H1 (cell line): ENCODE data around the gene CFH. TPM values are rescaled to one million over a fixed set of nuclear protein-coding genes. Genes with fewer than 3 reads are reported as not detected.

Experiments used
- CHD7 ChIP-seq: fragments of 300-600 bp; sonication (generic); IDR thresholded peaks from 2 replicates; pipeline ENCODE4 v1.7.1; 2012; ENCODE audit warnings: low read length, moderate library complexity, mild to moderate bottlenecking, inconsistent platforms; ENCODE audit not compliant: insufficient replicate concordance
- EGR1 ChIP-seq: IDR thresholded peaks from 2 replicates; pipeline ENCODE4 v1.6.1; 2011; ENCODE audit warnings: low read depth, low read length, borderline replicate concordance
- MAFK ChIP-seq: IDR thresholded peaks from 2 replicates; pipeline ENCODE4 v1.6.1; 2012; ENCODE audit warnings: low read depth, mild to moderate bottlenecking, improper control_type of control experiment, low read length
- NRF1 ChIP-seq: IDR thresholded peaks from 2 replicates; pipeline ENCODE4 v1.6.1; 2011; ENCODE audit warnings: mild to moderate bottlenecking, low read depth, low read length, improper control_type of control experiment
- polyA plus RNA-seq, 7 experiments: library from polyadenylated mRNA; depleted of rRNA in 3 of 7; stranded (reverse) in 5 of 7; unstranded in 2 of 7; fragments of >200 nt in 5 of 7; fragments of 200-250 nt in 2 of 7; gene quantifications; 1 replicate in 5 of 7; 2 replicates in 1 of 7; 4 replicates in 1 of 7; pipeline versions ENCODE4 v1.2.1 to v1.2.3, GENCODE V29; 2011 to 2013; ENCODE audit warnings: missing spikeins in 2 of 7, mixed read lengths in 2 of 7
- total RNA-seq: library from RNA; stranded (reverse); fragmentation: NEBNext Ultra II Directional; extraction: Animal tissue kit (Norgen Biotek cat#: 25700); gene quantifications from 2 replicates; pipeline ENCODE4 v1.2.1, GENCODE V29; 2021

CFH gene
- total and polyA plus RNA-seq, 2 of the 8 experiments (the other 6 are each of a cell fraction or from before 2014, with no cell fraction given), result not detected

GRCh38 chr1:196651079-196651478 is 764 bp upstream of the CFH start (continued):
- TF ChIP-seq CHD7 (no peak), NRF1 (no peak), EGR1 (no peak), MAFK (no peak)
